HepG2 (cell line): ENCODE data around the gene PRSS36. TPM values are rescaled to one million over a fixed set of nuclear protein-coding genes. Genes with fewer than 3 reads are reported as not detected.

Experiments used
- ATAC-seq: fragments of 200-7000 bp; cut with Tn5 transposase; 3 replicates; pipeline ENCODE4 v1.9.1; 2020; ENCODE audit warnings: mild to moderate bottlenecking, moderate library complexity
- BruUV-seq: library from RNA; stranded (reverse); fragments of 400-500 nt; replicated peaks from 2 replicates; lab custom pipeline; 2021; lab: Mats Ljungman, UMichigan
- CTCF ChIA-PET: fragments of 300-600 bp; formaldehyde crosslinking; extraction: SDS; loops from one replicate; lab custom pipeline; 2021; ENCODE audit warnings: low total read pairs, inconsistent platforms, low intra/inter-chr PET ratio; lab: Yijun Ruan, JAX
- POLR2A ChIA-PET: fragments of 350-600 bp; sonication (Branson Sonifier 250); formaldehyde crosslinking; loops from one replicate; lab custom pipeline; 2020; ENCODE audit warnings: antibody characterized with exemption, inconsistent platforms; lab: Yijun Ruan, JAX
- DNase-seq: peaks from one replicate; pipeline ENCODE4 v3.0.0-alpha.2; 2015; ENCODE audit warnings: low spot score
- FAIRE-seq: peaks from 3 replicates; lab custom pipeline; 2011; peaks lifted over from hg19 to GRCh38; lab: Jason Lieb, UNC
- H2AFZ ChIP-seq: one replicate; pipeline ENCODE4 v1.6.1; 2011; ENCODE audit warnings: low read length, inconsistent platforms
- H3K27ac ChIP-seq: fragments of 300-600 bp; 3 replicates; pipeline ENCODE4 v1.8.0; 2011; ENCODE audit warnings: mixed run types, mild to moderate bottlenecking, mixed read lengths, low read length, inconsistent platforms; ENCODE audit not compliant: insufficient read depth; ENCODE audit errors: extremely low read length
- H3K27me3 ChIP-seq, 2 experiments: fragments of 200-600 bp in 1 of 2; 2 replicates in 1 of 2; 3 replicates in 1 of 2; pipeline versions ENCODE4 v1.6.0 to v1.8.0; 2011; ENCODE audit warnings: low read length in 2 of 2, mild to moderate bottlenecking in 2 of 2, moderate library complexity in 2 of 2, inconsistent platforms in 1 of 2; ENCODE audit not compliant: insufficient read depth in 2 of 2, control insufficient read depth in 1 of 2
- H3K36me3 ChIP-seq, 2 experiments: fragments of 200-600 bp in 1 of 2; replicated peaks in 1 of 2; 2 replicates in 1 of 2; 3 replicates in 1 of 2; pipeline versions ENCODE4 v1.5.1 to v1.8.0; 2011; ENCODE audit warnings: low read length in 2 of 2, inconsistent platforms in 1 of 2; ENCODE audit not compliant: insufficient read depth in 2 of 2, control insufficient read depth in 1 of 2
- H3K4me1 ChIP-seq: 2 replicates; pipeline ENCODE4 v1.5.1; 2012; ENCODE audit warnings: low read length, inconsistent platforms; ENCODE audit not compliant: insufficient read depth
- H3K4me2 ChIP-seq: 2 replicates; pipeline ENCODE4 v1.6.0; 2011; ENCODE audit warnings: low read depth, low read length, inconsistent platforms
- H3K4me3 ChIP-seq, 3 experiments: fragments of 200-600 bp in 1 of 3; sonication (generic), shearing (Covaris generic) in 1 of 3; replicated peaks in 1 of 3; 2 replicates each; pipeline ENCODE4 v1.5.1; 2011 to 2016; ENCODE audit warnings: low read length in 3 of 3, inconsistent platforms in 2 of 3, low read depth in 2 of 3, mild to moderate bottlenecking in 2 of 3, control low read depth in 1 of 3, mixed read lengths in 1 of 3; ENCODE audit not compliant: insufficient read depth in 1 of 3
- H3K79me2 ChIP-seq: one replicate; pipeline ENCODE4 v1.6.1; 2011; ENCODE audit warnings: low read length, inconsistent platforms; ENCODE audit not compliant: insufficient read depth
- H3K9ac ChIP-seq: 2 replicates; pipeline ENCODE4 v1.6.0; 2011; ENCODE audit warnings: mild to moderate bottlenecking, low read depth, low read length, inconsistent platforms; ENCODE audit not compliant: insufficient read depth
- H3K9me3 ChIP-seq: 2 replicates; pipeline ENCODE4 v1.5.1; 2012; ENCODE audit warnings: mild to moderate bottlenecking, low read length
- H4K20me1 ChIP-seq: 2 replicates; pipeline ENCODE4 v1.6.0; 2011; ENCODE audit warnings: inconsistent platforms, mild to moderate bottlenecking, low read length, moderate library complexity; ENCODE audit not compliant: insufficient read depth
- MIER3 ChIP-seq: IDR thresholded peaks from 2 replicates; pipeline ENCODE4 v1.6.1; 2016; ENCODE audit warnings: missing compliant biosample characterization, borderline replicate concordance
- RELA ChIP-seq: sonication (generic); formaldehyde crosslinking; IDR thresholded peaks from 2 replicates; pipeline ENCODE4 v1.4.0; 2020; ENCODE audit warnings: missing genetic modification reagents
- SMAD9 ChIP-seq: sonication (generic); formaldehyde crosslinking; IDR thresholded peaks from 2 replicates; pipeline ENCODE4 v1.5.1; 2020; ENCODE audit warnings: mild to moderate bottlenecking, missing genetic modification reagents
- ZNF660 ChIP-seq: sonication (generic); formaldehyde crosslinking; IDR thresholded peaks from 2 replicates; pipeline ENCODE4 v1.5.1; 2020; ENCODE audit warnings: mild to moderate bottlenecking, low read depth, missing genetic modification reagents, borderline replicate concordance
- WGBS: methylation state at CpG from one replicate; pipeline ENCODE4 v1.1.6; 2017; ENCODE audit warnings: low lambda C conversion rate; 5-methylcytosine and 5-hydroxymethylcytosine counted together
- in situ Hi-C: cut with HindIII; loops from 2 replicates; pipeline ENCODE4 v1.10.0; 2017; ENCODE audit warnings: low pct_unique_long_range_greater_than_20kb; ENCODE audit not compliant: extremely low pct_ligation_motif_present
- intact Hi-C: fragments of 100-400 bp; cut with micrococcal nuclease; formaldehyde crosslinking; loops from one replicate; pipeline ENCODE4 v1.10.0; 2022; ENCODE audit not compliant: unreplicated experiment
- polyA plus RNA-seq, 8 experiments: library from polyadenylated mRNA; depleted of rRNA in 3 of 8; stranded (reverse) in 7 of 8; unstranded in 1 of 8; fragments of >200 nt; fragmentation: Illumina TruSeq in 4 of 8; extraction: Trizol in 4 of 8; gene quantifications; 2 replicates each; pipeline versions ENCODE4 v1.2.1 to v1.2.3, GENCODE V29; 2011 to 2016; ENCODE audit warnings: low read depth in 4 of 8, missing spikeins in 1 of 8, mixed read lengths in 1 of 8; ENCODE audit not compliant: insufficient read depth in 1 of 8
- total RNA-seq, 5 experiments: library from RNA; depleted of rRNA; stranded (reverse); fragments of >200 nt; fragmentation: Illumina TruSeq; extraction: Trizol; gene quantifications; 2 replicates each; pipeline ENCODE4 v1.2.3, GENCODE V29; 2016; ENCODE audit warnings: low read depth in 1 of 5
- TF ChIP-seq, protein P1 (sequence below): sonication (generic); formaldehyde crosslinking; IDR thresholded peaks from 2 replicates; pipeline ENCODE4 v1.9.0; 2021; ENCODE audit warnings: missing genetic modification reagents, borderline replicate concordance

Gene PRSS36
- total and polyA plus RNA-seq, 2 of the 13 experiments (the other 11 are each of a cell fraction or from before 2014, with no cell fraction given): 1.5 to 2.1 TPM

DNA sequence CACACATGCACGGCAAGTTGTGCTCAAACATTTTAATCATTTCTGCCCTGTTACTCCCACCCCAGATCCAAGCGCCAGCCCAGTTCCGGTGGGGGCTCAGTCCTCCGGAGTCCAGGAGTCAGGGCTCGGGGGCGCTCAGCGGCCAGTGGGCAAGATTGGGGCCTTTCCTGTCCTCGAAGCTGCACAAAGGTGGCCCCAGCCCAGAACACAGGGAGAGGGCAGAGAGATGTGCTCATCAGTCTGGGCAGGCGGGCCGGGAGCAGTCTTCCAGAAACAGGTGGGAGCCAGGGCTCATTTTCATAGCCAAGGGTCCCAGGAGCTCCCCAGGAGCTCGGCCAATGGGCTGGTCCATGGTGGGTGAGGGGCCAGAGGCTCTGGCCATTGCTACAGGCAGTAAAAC lies 18.4 kb downstream of the PRSS36 start (continued):
- no peak for TF ChIP-seq MIER3 (CRISPR knock-in tag)
- no peak for TF ChIP-seq RELA (CRISPR knock-in tag)
- no peak for TF ChIP-seq SMAD9 (CRISPR knock-in tag)
- TF ChIP-seq, all 625 proteins: peak for 0

DNA sequence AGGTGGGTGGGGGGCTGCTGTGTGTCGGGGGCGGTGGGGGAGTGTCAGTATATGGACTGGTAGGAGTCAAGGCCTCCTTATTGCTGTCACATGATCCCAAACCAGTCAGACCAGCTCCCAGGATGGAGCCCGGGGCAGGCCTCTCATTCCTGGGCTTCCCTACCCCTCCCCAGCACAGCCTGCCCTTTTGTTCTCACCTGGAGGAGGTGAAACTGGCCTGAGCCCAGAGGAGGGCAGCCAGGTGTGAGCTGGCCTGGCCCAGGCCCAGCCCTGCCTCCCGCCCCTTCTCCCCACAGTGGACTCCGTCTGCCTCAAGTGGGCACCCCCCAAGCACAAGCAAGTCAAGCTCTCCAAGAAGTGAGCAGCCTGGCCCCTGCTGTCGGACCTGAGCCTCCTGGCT lies 19.0 kb downstream of the PRSS36 start:
- intact Hi-C loops: no loop called here
- WGBS: 98% methylated on average over 4 of the region's 6 CpGs
- Histone ChIP-seq H3K79me2 (no peaks in the 10 kb centered on the region), H3K9ac (no peak overlapping the region), H3K4me3 (no peak overlapping the region), H4K20me1 (no peaks in the 10 kb centered on the region), H3K4me1 (peaks cover 23% of the 10 kb centered on the region), H3K27me3 (peaks cover 2% of the 10 kb centered on the region in 2 experiments; a peak in 2 of 5 replicates), H3K9me3 (no peaks in the 10 kb centered on the region), H2AFZ (no peak overlapping the region), H3K36me3 (peaks cover 17 to 18% of the 10 kb centered on the region in 2 experiments; a peak in 4 of 5 replicates), H3K4me2 (no peak overlapping the region), H3K27ac (no peak overlapping the region)
- ChIA-PET CTCF (no interaction called here), POLR2A (interaction anchor here (4.2 kb wide), 1 partner anchor 13 kb away, joined by 17 read pairs; the partner anchor contains the start of gene KAT8)
- TF ChIP-seq ZNF660 (CRISPR knock-in tag): no peak
- TF ChIP-seq, protein P1, sequence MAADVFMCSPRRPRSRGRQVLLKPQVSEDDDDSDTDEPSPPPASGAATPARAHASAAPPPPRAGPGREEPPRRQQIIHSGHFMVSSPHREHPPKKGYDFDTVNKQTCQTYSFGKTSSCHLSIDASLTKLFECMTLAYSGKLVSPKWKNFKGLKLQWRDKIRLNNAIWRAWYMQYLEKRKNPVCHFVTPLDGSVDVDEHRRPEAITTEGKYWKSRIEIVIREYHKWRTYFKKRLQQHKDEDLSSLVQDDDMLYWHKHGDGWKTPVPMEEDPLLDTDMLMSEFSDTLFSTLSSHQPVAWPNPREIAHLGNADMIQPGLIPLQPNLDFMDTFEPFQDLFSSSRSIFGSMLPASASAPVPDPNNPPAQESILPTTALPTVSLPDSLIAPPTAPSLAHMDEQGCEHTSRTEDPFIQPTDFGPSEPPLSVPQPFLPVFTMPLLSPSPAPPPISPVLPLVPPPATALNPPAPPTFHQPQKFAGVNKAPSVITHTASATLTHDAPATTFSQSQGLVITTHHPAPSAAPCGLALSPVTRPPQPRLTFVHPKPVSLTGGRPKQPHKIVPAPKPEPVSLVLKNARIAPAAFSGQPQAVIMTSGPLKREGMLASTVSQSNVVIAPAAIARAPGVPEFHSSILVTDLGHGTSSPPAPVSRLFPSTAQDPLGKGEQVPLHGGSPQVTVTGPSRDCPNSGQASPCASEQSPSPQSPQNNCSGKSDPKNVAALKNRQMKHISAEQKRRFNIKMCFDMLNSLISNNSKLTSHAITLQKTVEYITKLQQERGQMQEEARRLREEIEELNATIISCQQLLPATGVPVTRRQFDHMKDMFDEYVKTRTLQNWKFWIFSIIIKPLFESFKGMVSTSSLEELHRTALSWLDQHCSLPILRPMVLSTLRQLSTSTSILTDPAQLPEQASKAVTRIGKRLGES: no peak
- BruUV-seq: no TSS peak
- in situ Hi-C loops: no loop called here
- no peak for ATAC-seq
- no peak for DNase-seq
- FAIRE-seq: no peak
